ENCODE data around the gene AGBL4. TPM values are rescaled to one million over a fixed set of nuclear protein-coding genes. Genes with fewer than 3 reads are reported as not detected.

The AGBL4 gene
- total and polyA plus RNA-seq, 9 of the 15 experiments (the other 6 are each of a cell fraction or from before 2014, with no cell fraction given) = 0.11 TPM; not detected in 7

DNA sequence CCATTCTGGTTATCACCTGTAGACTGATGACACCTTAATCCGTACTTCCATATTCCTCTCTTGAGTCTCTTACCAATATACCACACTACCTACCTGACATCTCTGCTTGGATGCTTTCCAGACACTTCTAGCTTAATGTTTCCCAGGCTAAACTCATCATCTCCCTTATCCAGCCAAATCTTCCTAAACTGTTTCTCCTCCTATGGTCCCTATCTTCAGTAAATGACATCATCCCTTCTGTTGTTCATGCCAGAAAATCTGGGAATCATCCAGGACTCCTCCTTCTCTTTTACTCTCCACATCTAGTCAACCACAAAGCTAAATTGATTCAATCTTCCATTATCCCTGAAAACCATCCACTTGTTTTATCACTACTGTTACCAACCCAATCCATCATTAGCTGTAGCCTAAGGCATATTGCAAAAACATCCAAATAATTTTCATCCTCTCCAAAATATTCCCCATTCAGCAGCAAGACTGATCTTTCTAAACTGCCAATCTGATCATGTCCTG, 783.0 kb downstream of the AGBL4 start (continued):
- no peak for TF ChIP-seq PRDM10 (IDR thresholded peaks at IDR 0.05; ENCODE audit: partially characterized antibody)
- no peak for TF ChIP-seq ARID2 (IDR thresholded peaks at IDR 0.05)
- TF ChIP-seq NRF1 (conservative IDR thresholded peaks at IDR 0.05 in 1 of 2, IDR thresholded peaks at IDR 0.05 in 1 of 2) = no peak
- TF ChIP-seq CBFA2T2 (conservative IDR thresholded peaks at IDR 0.05) = no peak
- TF ChIP-seq ZNF395 (CRISPR knock-in tag; IDR thresholded peaks at IDR 0.05) = no peak
- TF ChIP-seq PREB (CRISPR knock-in tag; IDR thresholded peaks at IDR 0.05) = no peak
- TF ChIP-seq KAT7 (CRISPR knock-in tag; IDR thresholded peaks at IDR 0.05; ENCODE audit: borderline replicate concordance) = no peak
- TF ChIP-seq ZNF699 (CRISPR knock-in tag; IDR thresholded peaks at IDR 0.05; ENCODE audit: insufficient replicate concordance) = no peak
- TF ChIP-seq DDX20 (tag; IDR thresholded peaks at IDR 0.05; ENCODE audit: low read depth) = no peak
- TF ChIP-seq ZNF764 (CRISPR knock-in tag; IDR thresholded peaks at IDR 0.05; ENCODE audit: low read depth) = no peak
